Measurements from ENCODE around the gene PTF1A.

Gene PTF1A

GRCh38 chr10:23198940-23199767 lies 7.0 kb downstream of the PTF1A start (continued):
- TF ChIP-seq, protein P1, sequence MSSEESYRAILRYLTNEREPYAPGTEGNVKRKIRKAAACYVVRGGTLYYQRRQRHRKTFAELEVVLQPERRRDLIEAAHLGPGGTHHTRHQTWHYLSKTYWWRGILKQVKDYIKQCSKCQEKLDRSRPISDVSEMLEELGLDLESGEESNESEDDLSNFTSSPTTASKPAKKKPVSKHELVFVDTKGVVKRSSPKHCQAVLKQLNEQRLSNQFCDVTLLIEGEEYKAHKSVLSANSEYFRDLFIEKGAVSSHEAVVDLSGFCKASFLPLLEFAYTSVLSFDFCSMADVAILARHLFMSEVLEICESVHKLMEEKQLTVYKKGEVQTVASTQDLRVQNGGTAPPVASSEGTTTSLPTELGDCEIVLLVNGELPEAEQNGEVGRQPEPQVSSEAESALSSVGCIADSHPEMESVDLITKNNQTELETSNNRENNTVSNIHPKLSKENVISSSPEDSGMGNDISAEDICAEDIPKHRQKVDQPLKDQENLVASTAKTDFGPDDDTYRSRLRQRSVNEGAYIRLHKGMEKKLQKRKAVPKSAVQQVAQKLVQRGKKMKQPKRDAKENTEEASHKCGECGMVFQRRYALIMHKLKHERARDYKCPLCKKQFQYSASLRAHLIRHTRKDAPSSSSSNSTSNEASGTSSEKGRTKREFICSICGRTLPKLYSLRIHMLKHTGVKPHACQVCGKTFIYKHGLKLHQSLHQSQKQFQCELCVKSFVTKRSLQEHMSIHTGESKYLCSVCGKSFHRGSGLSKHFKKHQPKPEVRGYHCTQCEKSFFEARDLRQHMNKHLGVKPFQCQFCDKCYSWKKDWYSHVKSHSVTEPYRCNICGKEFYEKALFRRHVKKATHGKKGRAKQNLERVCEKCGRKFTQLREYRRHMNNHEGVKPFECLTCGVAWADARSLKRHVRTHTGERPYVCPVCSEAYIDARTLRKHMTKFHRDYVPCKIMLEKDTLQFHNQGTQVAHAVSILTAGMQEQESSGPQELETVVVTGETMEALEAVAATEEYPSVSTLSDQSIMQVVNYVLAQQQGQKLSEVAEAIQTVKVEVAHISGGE (tag by site-specific recombination; conservative IDR thresholded peaks at IDR 0.05; ENCODE audit: low read depth), result peak; percentile 59
- peak; percentile 38; the same call in 1 of the 2 replicates for TF ChIP-seq ZBTB48 (tag by site-specific recombination; IDR thresholded peaks at IDR 0.05)
- TF ChIP-seq PRDM10 (tag by site-specific recombination; IDR thresholded peaks at IDR 0.05), result no peak
- peak; percentile 79 for TF ChIP-seq ZNF335 (tag by site-specific recombination; conservative IDR thresholded peaks at IDR 0.05)
- peak; percentile 91 for TF ChIP-seq SCRT1 (tag by site-specific recombination; IDR thresholded peaks at IDR 0.05; ENCODE audit: borderline replicate concordance)
- TF ChIP-seq SCRT2 (tag by site-specific recombination; IDR thresholded peaks at IDR 0.05), result peak; percentile 95
- peak; percentile 38; the same call in 1 of the 2 replicates for TF ChIP-seq ZNF76 (tag by site-specific recombination; IDR thresholded peaks at IDR 0.05; ENCODE audit: borderline replicate concordance, low read depth)
- no peak for TF ChIP-seq ZNF24 (tag by site-specific recombination; IDR thresholded peaks at IDR 0.05)
- peak; percentile 62; the same call in 1 of the 2 replicates for TF ChIP-seq ZNF423 (tag by site-specific recombination; IDR thresholded peaks at IDR 0.05)

DNA sequence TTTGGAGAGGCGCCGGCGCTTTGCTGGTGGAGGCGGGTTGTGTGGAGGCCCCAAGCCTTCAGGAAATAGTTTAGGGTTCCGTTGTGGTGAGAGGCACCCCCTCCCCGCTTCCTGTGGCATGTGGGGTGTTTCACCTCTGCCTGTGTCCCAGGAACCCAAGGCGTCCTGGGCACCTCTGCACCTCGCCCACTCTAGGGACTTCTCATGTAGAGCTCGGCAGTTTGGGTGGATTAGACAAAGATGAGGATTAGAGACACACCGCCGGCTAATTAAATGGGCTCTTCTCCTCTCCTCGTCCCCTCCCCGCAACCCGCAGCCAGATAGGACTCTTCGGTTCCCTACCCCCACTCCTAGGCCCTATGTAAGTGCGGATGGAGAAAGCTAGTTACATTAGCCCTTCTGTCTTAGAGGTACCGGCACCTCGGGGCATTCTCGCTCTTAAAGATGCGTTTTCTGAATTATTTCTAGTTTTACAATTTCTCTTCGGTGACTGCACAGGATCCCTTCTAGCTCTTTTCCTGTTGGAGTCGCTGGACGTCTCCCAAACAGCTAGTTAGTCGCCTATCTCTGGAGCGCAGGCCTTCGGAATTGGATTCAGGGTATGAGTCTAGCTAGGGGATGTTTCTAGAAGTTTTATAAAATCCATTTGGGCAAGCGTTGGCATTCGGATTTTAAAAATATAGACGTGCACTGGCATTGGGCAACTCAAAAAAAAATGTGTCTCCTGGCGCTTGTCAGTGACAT lies 7.8 kb downstream of the PTF1A start:
- TF ChIP-seq ZNF626 (tag by site-specific recombination; IDR thresholded peaks at IDR 0.05), result no peak
- TF ChIP-seq ZNF341 (tag by site-specific recombination; IDR thresholded peaks at IDR 0.05; ENCODE audit: low read depth), result 0 out of 2 replicates have a peak, but pooled peaks have one; percentile 11
- no peak for TF ChIP-seq PRDM10 (tag by site-specific recombination; IDR thresholded peaks at IDR 0.05)
- TF ChIP-seq, protein P2, sequence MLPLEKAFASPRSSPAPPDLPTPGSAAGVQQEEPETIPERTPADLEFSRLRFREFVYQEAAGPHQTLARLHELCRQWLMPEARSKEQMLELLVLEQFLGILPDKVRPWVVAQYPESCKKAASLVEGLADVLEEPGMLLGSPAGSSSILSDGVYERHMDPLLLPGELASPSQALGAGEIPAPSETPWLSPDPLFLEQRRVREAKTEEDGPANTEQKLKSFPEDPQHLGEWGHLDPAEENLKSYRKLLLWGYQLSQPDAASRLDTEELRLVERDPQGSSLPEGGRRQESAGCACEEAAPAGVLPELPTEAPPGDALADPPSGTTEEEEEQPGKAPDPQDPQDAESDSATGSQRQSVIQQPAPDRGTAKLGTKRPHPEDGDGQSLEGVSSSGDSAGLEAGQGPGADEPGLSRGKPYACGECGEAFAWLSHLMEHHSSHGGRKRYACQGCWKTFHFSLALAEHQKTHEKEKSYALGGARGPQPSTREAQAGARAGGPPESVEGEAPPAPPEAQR (tag by site-specific recombination; IDR thresholded peaks at IDR 0.05), result no peak
- TF ChIP-seq WT1 (tag by site-specific recombination; IDR thresholded peaks at IDR 0.05), result no peak
- TF ChIP-seq, protein P3, sequence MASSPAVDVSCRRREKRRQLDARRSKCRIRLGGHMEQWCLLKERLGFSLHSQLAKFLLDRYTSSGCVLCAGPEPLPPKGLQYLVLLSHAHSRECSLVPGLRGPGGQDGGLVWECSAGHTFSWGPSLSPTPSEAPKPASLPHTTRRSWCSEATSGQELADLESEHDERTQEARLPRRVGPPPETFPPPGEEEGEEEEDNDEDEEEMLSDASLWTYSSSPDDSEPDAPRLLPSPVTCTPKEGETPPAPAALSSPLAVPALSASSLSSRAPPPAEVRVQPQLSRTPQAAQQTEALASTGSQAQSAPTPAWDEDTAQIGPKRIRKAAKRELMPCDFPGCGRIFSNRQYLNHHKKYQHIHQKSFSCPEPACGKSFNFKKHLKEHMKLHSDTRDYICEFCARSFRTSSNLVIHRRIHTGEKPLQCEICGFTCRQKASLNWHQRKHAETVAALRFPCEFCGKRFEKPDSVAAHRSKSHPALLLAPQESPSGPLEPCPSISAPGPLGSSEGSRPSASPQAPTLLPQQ (tag by site-specific recombination; IDR thresholded peaks at IDR 0.05), result no peak
- H3K9me3 ChIP-seq (ENCODE audit: control insufficient read depth, insufficient read depth, low read depth, low read length), result no peaks in the 10 kb centered on the region
- H3K27ac ChIP-seq (ENCODE audit: extremely low read depth, low read depth, low read length), result no peak overlapping the region
- no peaks in the 10 kb centered on the region for H3K36me3 ChIP-seq (ENCODE audit: control insufficient read depth in 2 of 2, insufficient read depth in 1 of 2, low read length in 2 of 2)
- no peaks in the 10 kb centered on the region; the same call in 1 of the 2 replicates for H3K4me1 ChIP-seq (ENCODE audit: control insufficient read depth, insufficient read depth, low read length)
- CTCF ChIA-PET, result no interaction called here
- no peak overlapping the region for H3K4me3 ChIP-seq (ENCODE audit: low read depth, low read length)
- POLR2A ChIA-PET, result no interaction called here

Measured in HEK293 (cell line).